ENCODE results near the gene PTPRM.

The PTPRM gene

DNA sequence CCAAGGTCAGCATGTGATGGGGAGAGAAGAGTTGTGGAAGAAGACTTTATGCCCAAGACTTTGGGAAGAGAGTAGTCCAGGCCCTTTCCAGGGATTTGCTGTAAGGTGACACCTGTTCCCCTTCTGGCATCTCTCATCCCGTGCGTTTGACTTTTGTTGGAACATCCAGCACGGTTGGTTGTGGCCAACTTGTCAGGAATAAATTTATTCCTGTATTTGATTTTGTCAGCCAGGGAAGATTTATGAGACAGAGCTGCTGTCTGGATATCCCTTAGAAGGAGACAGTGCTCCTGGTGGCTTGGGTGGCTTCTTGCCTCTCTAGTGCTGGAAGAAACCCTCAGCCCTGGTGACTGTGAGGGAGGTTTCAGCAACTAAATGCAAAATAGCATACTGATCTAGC, 121.5 kb downstream of the PTPRM start:
- TF ChIP-seq, protein P1, sequence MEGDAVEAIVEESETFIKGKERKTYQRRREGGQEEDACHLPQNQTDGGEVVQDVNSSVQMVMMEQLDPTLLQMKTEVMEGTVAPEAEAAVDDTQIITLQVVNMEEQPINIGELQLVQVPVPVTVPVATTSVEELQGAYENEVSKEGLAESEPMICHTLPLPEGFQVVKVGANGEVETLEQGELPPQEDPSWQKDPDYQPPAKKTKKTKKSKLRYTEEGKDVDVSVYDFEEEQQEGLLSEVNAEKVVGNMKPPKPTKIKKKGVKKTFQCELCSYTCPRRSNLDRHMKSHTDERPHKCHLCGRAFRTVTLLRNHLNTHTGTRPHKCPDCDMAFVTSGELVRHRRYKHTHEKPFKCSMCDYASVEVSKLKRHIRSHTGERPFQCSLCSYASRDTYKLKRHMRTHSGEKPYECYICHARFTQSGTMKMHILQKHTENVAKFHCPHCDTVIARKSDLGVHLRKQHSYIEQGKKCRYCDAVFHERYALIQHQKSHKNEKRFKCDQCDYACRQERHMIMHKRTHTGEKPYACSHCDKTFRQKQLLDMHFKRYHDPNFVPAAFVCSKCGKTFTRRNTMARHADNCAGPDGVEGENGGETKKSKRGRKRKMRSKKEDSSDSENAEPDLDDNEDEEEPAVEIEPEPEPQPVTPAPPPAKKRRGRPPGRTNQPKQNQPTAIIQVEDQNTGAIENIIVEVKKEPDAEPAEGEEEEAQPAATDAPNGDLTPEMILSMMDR (IDR thresholded peaks at IDR 0.05; ENCODE audit: low read depth, low read length), result no peak
- H3K4me3 ChIP-seq (ENCODE audit: low read depth, low read length), result no peak overlapping the region

GRCh38 chr18:7691206-7691605, 124.1 kb downstream of the PTPRM start:
- TF ChIP-seq, protein P1 (IDR thresholded peaks at IDR 0.05; ENCODE audit: low read depth, low read length), result no peak
- no peak overlapping the region for H3K4me3 ChIP-seq (ENCODE audit: low read depth, low read length)

DNA sequence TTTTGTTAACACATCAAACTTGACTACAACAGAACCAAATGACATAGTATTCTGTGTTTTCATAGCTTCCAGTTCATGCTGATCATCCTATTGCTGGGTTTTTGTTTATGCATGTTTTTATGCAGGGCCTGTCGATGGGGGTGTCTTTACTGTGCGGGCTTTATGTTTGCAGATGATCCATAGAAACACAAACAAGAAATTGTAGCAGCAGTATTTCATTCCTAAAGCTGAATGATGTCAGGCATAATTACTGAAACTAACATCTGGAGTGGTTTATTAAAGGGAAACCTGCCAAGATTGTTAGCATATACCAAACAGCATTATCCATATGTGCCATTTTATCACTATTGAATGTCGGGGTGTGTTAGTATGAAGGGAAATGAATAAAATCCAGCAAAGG, 129.7 kb downstream of the PTPRM start:
- H3K4me3 ChIP-seq (ENCODE audit: low read depth, low read length), result no peak overlapping the region
- TF ChIP-seq, protein P1 (IDR thresholded peaks at IDR 0.05; ENCODE audit: low read depth, low read length), result no peak

DNA sequence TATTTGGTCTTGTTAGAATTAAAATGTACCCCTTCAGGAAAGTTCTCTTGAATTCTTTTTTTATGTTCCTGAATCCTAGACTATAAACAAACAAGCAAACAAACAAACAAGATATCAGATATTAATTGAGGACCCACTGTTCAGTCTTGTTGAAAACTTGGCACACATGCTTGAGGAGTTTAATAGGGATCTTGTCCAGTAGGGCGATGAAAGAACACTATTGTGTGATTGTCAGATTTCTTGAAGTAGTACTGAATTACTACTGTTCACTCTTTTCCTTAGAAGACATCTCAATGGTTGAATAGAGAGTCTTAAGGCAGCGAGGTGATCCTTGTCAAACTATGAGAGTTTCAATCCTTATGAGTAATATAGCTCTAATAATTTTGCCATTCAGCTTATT, 130.2 kb downstream of the PTPRM start:
- TF ChIP-seq, protein P1 (IDR thresholded peaks at IDR 0.05; ENCODE audit: low read depth, low read length), result no peak

GRCh38 chr18:7711495-7711894, 144.4 kb downstream of the PTPRM start:
- TF ChIP-seq, protein P1 (IDR thresholded peaks at IDR 0.05; ENCODE audit: low read depth, low read length), result no peak
- no peak overlapping the region for H3K4me3 ChIP-seq (ENCODE audit: low read depth, low read length)

More for the DNA sequence above, 130.2 kb downstream of the PTPRM start:
- no peak overlapping the region for H3K4me3 ChIP-seq (ENCODE audit: low read depth, low read length)

DNA sequence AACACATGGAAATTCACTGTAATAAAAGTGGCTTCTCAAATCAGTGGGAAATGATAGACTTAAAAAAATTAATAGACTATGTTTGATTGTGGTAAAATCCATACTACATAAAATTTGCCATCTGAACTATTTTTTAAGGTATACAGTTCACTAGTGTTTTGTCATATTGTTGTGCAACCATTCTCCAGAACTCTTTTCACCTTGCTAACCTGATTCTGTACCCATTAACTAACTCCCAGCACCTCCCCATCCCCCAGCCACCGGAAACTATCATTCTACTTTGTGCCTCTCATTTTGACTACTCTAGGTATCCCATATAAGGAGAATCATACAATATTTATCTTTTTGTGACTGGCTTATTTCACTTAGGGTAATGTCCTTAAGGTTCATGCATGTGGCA, 153.3 kb downstream of the PTPRM start:
- TF ChIP-seq, protein P1 (IDR thresholded peaks at IDR 0.05; ENCODE audit: low read depth, low read length), result no peak
- no peak overlapping the region for H3K4me3 ChIP-seq (ENCODE audit: low read depth, low read length)

DNA sequence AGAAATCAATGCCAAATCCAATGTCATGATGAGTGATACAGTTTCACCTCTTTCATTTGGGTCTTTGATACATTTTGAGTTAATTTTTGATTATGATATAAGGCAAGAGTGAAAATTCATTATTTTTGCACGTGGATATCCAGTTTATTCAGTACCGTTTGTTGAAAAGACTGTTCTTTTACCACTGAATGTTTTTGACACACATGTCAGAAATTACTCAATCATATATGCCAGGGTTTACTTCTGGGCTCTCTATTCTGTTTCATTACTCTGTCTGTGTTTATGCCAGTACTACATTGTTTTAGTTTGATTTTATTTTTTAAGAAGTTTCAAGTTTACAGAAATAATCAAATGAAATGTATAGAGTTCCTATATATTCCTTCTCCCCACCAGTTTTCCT, 154.4 kb downstream of the PTPRM start:
- H3K4me3 ChIP-seq (ENCODE audit: low read depth, low read length), result no peak overlapping the region
- TF ChIP-seq, protein P1 (IDR thresholded peaks at IDR 0.05; ENCODE audit: low read depth, low read length), result no peak

All from WI38 (cell line).